GM21360 (cell line): ENCODE measurements around the gene SH2B3.
"Not testable (repeated sequence)": the region's sequence is repeated elsewhere in the genome, so short reads cannot be mapped to it uniquely, and the experiment has no call there.

Source experiments
- ATAC-seq: cut with Tn5 transposase; IDR thresholded peaks from one replicate; pipeline ENCODE4 v1.9.1; 2021; ENCODE audit warnings: mild to moderate bottlenecking, moderate library complexity; ENCODE audit not compliant: unreplicated experiment

Gene SH2B3

GRCh38 chr12:111386885-111387284, 18.8 kb upstream of the SH2B3 start:
- ATAC-seq, result no peak

GRCh38 chr12:111387747-111388323, 17.9 kb upstream of the SH2B3 start:
- no peak for ATAC-seq

- ATAC-seq, result no peak
These were observed 16.1 kb upstream of the SH2B3 start for GRCh38 chr12:111389635-111390034.

GRCh38 chr12:111390910-111391309, 14.8 kb upstream of the SH2B3 start:
- ATAC-seq, result no peak

GRCh38 chr12:111393700-111394300, 11.9 kb upstream of the SH2B3 start:
- no peak for ATAC-seq

- ATAC-seq, result no peak
These were observed 11.2 kb upstream of the SH2B3 start for GRCh38 chr12:111394480-111394879.

- no peak for ATAC-seq
These were observed 10.2 kb upstream of the SH2B3 start for GRCh38 chr12:111395336-111396187.

GRCh38 chr12:111396271-111396670, 9.5 kb upstream of the SH2B3 start:
- not testable (repeated sequence) for ATAC-seq

- ATAC-seq, result peak; percentile 60
These were observed 8.8 kb upstream of the SH2B3 start for GRCh38 chr12:111396726-111397445.

- no peak for ATAC-seq
These were observed 7.2 kb upstream of the SH2B3 start for GRCh38 chr12:111398530-111398929.

GRCh38 chr12:111399741-111400404, 5.8 kb upstream of the SH2B3 start:
- ATAC-seq, result not testable (repeated sequence)

GRCh38 chr12:111401167-111401605, 4.5 kb upstream of the SH2B3 start:
- ATAC-seq, result no peak

GRCh38 chr12:111402490-111402824, 3.3 kb upstream of the SH2B3 start:
- not testable (repeated sequence) for ATAC-seq

- ATAC-seq, result peak; percentile 1
These were observed 1.2 kb upstream of the SH2B3 start for GRCh38 chr12:111404362-111405148.

- ATAC-seq, result peak; percentile 55
These were observed 419 bp upstream of the SH2B3 start for GRCh38 chr12:111405149-111405858.

- no peak for ATAC-seq
These were observed 1.0 kb downstream of the SH2B3 start for GRCh38 chr12:111406474-111407376.

GRCh38 chr12:111407377-111408115, 1.8 kb downstream of the SH2B3 start:
- no peak for ATAC-seq

GRCh38 chr12:111408116-111408440, 2.4 kb downstream of the SH2B3 start:
- no peak for ATAC-seq
